Endothelial cell of umbilical vein (primary cell): ENCODE measurements around the gene KRT71. TPM values are rescaled to one million over a fixed set of nuclear protein-coding genes. Genes with fewer than 3 reads are reported as not detected.
A peak's percentile ranks its signal among the peaks of the same experiment; 100 is the strongest.

Experiments used
- BruUV-seq: library from RNA; stranded (reverse); fragments of 400-500 nt; replicated peaks from 2 replicates; lab custom pipeline; 2021; lab: Mats Ljungman, UMichigan
- CTCF ChIA-PET: fragments of 300-600, 350-600 bp; sonication (Branson Sonifier 250); formaldehyde crosslinking; loops from one replicate; lab custom pipeline; 2021; ENCODE audit warnings: antibody characterized with exemption, inconsistent platforms; lab: Charles Lee
- POLR2A ChIA-PET: fragments of 300-600, 350-600 bp; sonication (Branson Sonifier 250); formaldehyde crosslinking; loops from one replicate; lab custom pipeline; 2021; ENCODE audit warnings: antibody characterized with exemption, inconsistent platforms; lab: Charles Lee
- DNase-seq: peaks from one replicate; pipeline ENCODE4 v3.0.0-alpha.2; 2011; ENCODE audit warnings: low read depth, low spot score
- FAIRE-seq: peaks from 2 replicates; lab custom pipeline; 2011; peaks lifted over from hg19 to GRCh38; lab: Jason Lieb, UNC
- H2AFZ ChIP-seq: 2 replicates; pipeline ENCODE4 v1.6.0; 2012; ENCODE audit warnings: low read depth, low read length, control low read depth, inconsistent platforms
- H3K27ac ChIP-seq: 2 replicates; pipeline ENCODE4 v1.5.1; 2011; ENCODE audit warnings: low read depth, mild to moderate bottlenecking, control low read depth, low read length, moderate library complexity; ENCODE audit not compliant: insufficient read depth
- H3K27me3 ChIP-seq, 2 experiments: 2 replicates each; pipeline versions ENCODE4 v1.6.0 to v1.6.1; 2011; ENCODE audit warnings: low read length in 2 of 2, mixed read lengths in 1 of 2; ENCODE audit not compliant: control insufficient read depth in 2 of 2, insufficient read depth in 2 of 2
- H3K36me3 ChIP-seq, 2 experiments: 2 replicates in 1 of 2; 3 replicates in 1 of 2; pipeline ENCODE4 v1.5.1; 2011; ENCODE audit warnings: low read length in 2 of 2, mild to moderate bottlenecking in 1 of 2, moderate library complexity in 1 of 2; ENCODE audit not compliant: control insufficient read depth in 2 of 2, insufficient read depth in 2 of 2; ENCODE audit errors: extremely low read depth in 1 of 2
- H3K4me1 ChIP-seq: 3 replicates; pipeline ENCODE4 v1.5.1; 2011; ENCODE audit warnings: mild to moderate bottlenecking, low read length; ENCODE audit not compliant: control insufficient read depth, insufficient read depth; ENCODE audit errors: extremely low read depth
- H3K4me2 ChIP-seq: 2 replicates; pipeline ENCODE4 v1.6.1; 2011; ENCODE audit warnings: low read length, control low read depth, mixed read lengths; ENCODE audit not compliant: insufficient read depth
- H3K4me3 ChIP-seq, 3 experiments: fragments of 200-600 bp in 1 of 3; sonication (generic), shearing (Covaris generic) in 1 of 3; replicated peaks in 1 of 3; 2 replicates each; pipeline ENCODE4 v1.5.1; 2011 to 2016; ENCODE audit warnings: control low read depth in 3 of 3, low read length in 3 of 3, mild to moderate bottlenecking in 2 of 3, inconsistent platforms in 1 of 3, low read depth in 1 of 3, moderate library complexity in 1 of 3; ENCODE audit not compliant: insufficient read depth in 1 of 3
- H3K79me2 ChIP-seq: 2 replicates; pipeline ENCODE4 v1.6.0; 2012; ENCODE audit warnings: low read length, inconsistent platforms; ENCODE audit not compliant: control insufficient read depth, insufficient read depth
- H3K9ac ChIP-seq: replicated peaks from 2 replicates; pipeline ENCODE3; 2011; ENCODE audit warnings: low read length, control low read depth; ENCODE audit not compliant: insufficient read depth; ENCODE audit errors: extremely low read depth
- H3K9me1 ChIP-seq: replicated peaks from 3 replicates; pipeline ENCODE4 v1.6.0; 2011; ENCODE audit warnings: mild to moderate bottlenecking, low read length; ENCODE audit not compliant: control insufficient read depth, insufficient read depth; ENCODE audit errors: extremely low read depth
- H3K9me3 ChIP-seq: replicated peaks from 2 replicates; pipeline ENCODE4 v1.5.1; 2012; ENCODE audit warnings: low read length, inconsistent platforms; ENCODE audit not compliant: control insufficient read depth, insufficient read depth
- H4K20me1 ChIP-seq: replicated peaks from 2 replicates; pipeline ENCODE3; 2011; ENCODE audit warnings: mild to moderate bottlenecking, low read length; ENCODE audit not compliant: control insufficient read depth, insufficient read depth; ENCODE audit errors: extremely low read depth
- EZH2 ChIP-seq: IDR thresholded peaks from 2 replicates; pipeline ENCODE4 v1.6.1; 2012; ENCODE audit warnings: borderline replicate concordance, low read depth, mild to moderate bottlenecking, moderate library complexity, low read length, inconsistent platforms; ENCODE audit not compliant: severe bottlenecking
- FOS ChIP-seq: IDR thresholded peaks from 2 replicates; pipeline ENCODE4 v1.6.1; 2011; ENCODE audit warnings: mild to moderate bottlenecking, low read length, moderate library complexity, borderline replicate concordance; ENCODE audit not compliant: insufficient read depth
- GATA2 ChIP-seq: IDR thresholded peaks from 2 replicates; pipeline ENCODE4 v1.7.0; 2011; ENCODE audit warnings: low read depth, mild to moderate bottlenecking, moderate library complexity, mixed read lengths, low read length; ENCODE audit not compliant: insufficient read length, insufficient read depth
- JUN ChIP-seq: IDR thresholded peaks from 2 replicates; pipeline ENCODE4 v1.6.1; 2011; ENCODE audit warnings: borderline replicate concordance, low read depth; ENCODE audit not compliant: insufficient read length, insufficient read depth
- MYC ChIP-seq: IDR thresholded peaks from one replicate; pipeline ENCODE4 v1.6.1; 2011; ENCODE audit warnings: mild to moderate bottlenecking, low read depth, low read length
- POLR2A ChIP-seq: IDR thresholded peaks from 2 replicates; pipeline ENCODE4 v1.6.1; 2012; ENCODE audit warnings: low read depth, mild to moderate bottlenecking, control low read depth, low read length
- POLR2AphosphoS5 ChIP-seq: IDR thresholded peaks from 2 replicates; pipeline ENCODE4 v1.6.1; 2012; ENCODE audit warnings: low read depth, mild to moderate bottlenecking, control low read depth, low read length, moderate library complexity; ENCODE audit not compliant: insufficient read depth
- dilution Hi-C: fragments of 300-500 bp; cut with MboI; formaldehyde crosslinking; loops from one replicate; pipeline ENCODE4 v1.15.0; 2019; ENCODE audit warnings: low sequenced_read_pairs; ENCODE audit not compliant: extremely low pct_ligation_motif_present
- intact Hi-C: fragments of 100-400 bp; cut with micrococcal nuclease; formaldehyde crosslinking; loops from one replicate; pipeline ENCODE4 v1.10.0; 2022
- polyA plus RNA-seq, 4 experiments: library from polyadenylated mRNA; depleted of rRNA in 3 of 4; stranded (reverse) in 3 of 4; unstranded in 1 of 4; fragments of >200 nt; gene quantifications; 2 replicates each; pipeline versions ENCODE4 v1.2.1 to v1.2.3, GENCODE V29; 2011 to 2012; ENCODE audit warnings: missing spikeins in 1 of 4
- total RNA-seq: library from RNA; stranded (reverse); gene quantifications from 2 replicates; pipeline ENCODE4 v1.2.3, GENCODE V29; 2021
- TF ChIP-seq, protein P1 (sequence below), 2 donors: IDR thresholded peaks; 1 replicate in 1 of 2; 2 replicates in 1 of 2; pipeline ENCODE4 v1.5.1; 2011; ENCODE audit warnings: low read length in 2 of 2, mild to moderate bottlenecking in 2 of 2, moderate library complexity in 2 of 2, control low read depth in 1 of 2, inconsistent platforms in 1 of 2, low read depth in 1 of 2; ENCODE audit not compliant: insufficient read depth in 1 of 2; ENCODE audit errors: extremely low read depth in 1 of 2
- TF ChIP-seq, protein P2 (sequence below): IDR thresholded peaks from 2 replicates; pipeline ENCODE4 v1.6.1; 2011; ENCODE audit not compliant: insufficient read depth, insufficient read length

KRT71 gene
- total and polyA plus RNA-seq, 2 donors (not counting 3 experiments of a cell fraction or from before 2014, with no cell fraction given) = not detected

DNA sequence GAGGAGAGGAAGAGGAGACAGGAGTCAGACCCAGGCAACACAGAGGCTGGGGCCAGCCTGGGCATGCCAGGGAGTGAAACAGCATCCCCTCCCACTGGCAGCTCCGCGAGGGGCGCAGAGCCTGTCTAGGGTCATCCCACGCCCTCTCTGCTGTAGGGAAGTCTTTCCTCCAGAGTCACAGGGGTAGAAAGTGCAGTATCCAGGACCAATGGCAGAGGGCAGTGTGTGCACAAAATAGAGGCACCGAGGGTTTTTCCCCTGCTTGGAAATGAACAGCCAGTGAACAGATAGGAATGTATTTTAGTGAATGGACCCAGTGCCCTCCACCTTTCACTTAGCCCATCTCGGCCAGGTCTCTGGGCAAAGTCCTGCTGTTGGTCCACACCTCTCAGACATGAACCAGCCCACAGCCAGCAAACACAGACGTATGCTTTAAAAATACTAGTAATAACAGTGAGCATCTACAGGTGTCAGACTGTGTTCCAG, 30.1 kb upstream of the KRT71 start:
- ChIA-PET POLR2A (no interaction called here), CTCF (interaction anchor here (1.0 to 12.3 kb wide), 7 partner anchors 12 to 428 kb away, joined by 3 to 135 read pairs (median 6); no protein-coding TSS in a partner anchor)
- intact Hi-C loops = loop anchor here (1.0 kb wide), 4 partner anchors 282 to 398 kb away; no protein-coding TSS in a partner anchor
- dilution Hi-C loops = no loop called here
- Histone ChIP-seq H4K20me1 (no peaks in the 10 kb centered on the region), H3K4me3 (no peak overlapping the region), H3K79me2 (no peaks in the 10 kb centered on the region), H3K9ac (no peak overlapping the region), H3K27me3 (peaks cover 2% of the 10 kb centered on the region in 2 experiments), H3K9me3 (no peaks in the 10 kb centered on the region), H3K4me1 (no peaks in the 10 kb centered on the region), H3K4me2 (no peak overlapping the region), H3K27ac (no peak overlapping the region), H3K36me3 (no peaks in the 10 kb centered on the region), H3K9me1 (no peaks in the 10 kb centered on the region), H2AFZ (no peak overlapping the region)
- TF ChIP-seq, protein P1, sequence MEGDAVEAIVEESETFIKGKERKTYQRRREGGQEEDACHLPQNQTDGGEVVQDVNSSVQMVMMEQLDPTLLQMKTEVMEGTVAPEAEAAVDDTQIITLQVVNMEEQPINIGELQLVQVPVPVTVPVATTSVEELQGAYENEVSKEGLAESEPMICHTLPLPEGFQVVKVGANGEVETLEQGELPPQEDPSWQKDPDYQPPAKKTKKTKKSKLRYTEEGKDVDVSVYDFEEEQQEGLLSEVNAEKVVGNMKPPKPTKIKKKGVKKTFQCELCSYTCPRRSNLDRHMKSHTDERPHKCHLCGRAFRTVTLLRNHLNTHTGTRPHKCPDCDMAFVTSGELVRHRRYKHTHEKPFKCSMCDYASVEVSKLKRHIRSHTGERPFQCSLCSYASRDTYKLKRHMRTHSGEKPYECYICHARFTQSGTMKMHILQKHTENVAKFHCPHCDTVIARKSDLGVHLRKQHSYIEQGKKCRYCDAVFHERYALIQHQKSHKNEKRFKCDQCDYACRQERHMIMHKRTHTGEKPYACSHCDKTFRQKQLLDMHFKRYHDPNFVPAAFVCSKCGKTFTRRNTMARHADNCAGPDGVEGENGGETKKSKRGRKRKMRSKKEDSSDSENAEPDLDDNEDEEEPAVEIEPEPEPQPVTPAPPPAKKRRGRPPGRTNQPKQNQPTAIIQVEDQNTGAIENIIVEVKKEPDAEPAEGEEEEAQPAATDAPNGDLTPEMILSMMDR (IDR thresholded peaks at IDR 0.05; ENCODE audit: extremely low read depth in 1 of 2, insufficient read depth in 1 of 2, low read depth in 1 of 2, low read length in 2 of 2) = peak; percentile 49 to 66
- no peak for TF ChIP-seq POLR2AphosphoS5
- FAIRE-seq (peak; percentile 71), DNase-seq (peak; percentile 53)
- no TSS peak for BruUV-seq

DNA sequence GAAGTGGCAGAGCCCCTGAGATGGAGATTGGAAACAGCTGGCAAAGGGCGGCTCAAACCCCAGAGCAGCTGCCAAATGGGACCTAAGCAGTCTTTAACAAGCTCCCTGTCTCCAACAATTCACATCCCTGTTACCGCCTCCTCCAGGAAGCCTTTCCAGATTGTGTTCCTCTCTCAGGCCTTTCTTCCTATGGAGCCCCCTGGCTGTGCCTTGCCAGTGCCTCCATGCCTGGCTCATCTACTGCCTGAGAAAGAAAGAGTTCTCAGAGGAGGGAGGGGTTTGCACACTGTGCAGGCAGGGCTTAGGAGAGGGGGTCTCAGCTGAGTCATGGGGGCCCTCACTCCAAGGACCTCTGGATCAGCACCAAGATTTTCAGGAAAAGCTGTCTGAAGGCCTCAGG, 29.5 kb upstream of the KRT71 start:
- Histone ChIP-seq H3K27me3 (peaks cover 2% of the 10 kb centered on the region in 2 experiments), H3K27ac (no peak overlapping the region), H3K9me1 (no peaks in the 10 kb centered on the region), H3K9ac (no peak overlapping the region), H3K79me2 (no peaks in the 10 kb centered on the region), H3K4me3 (no peak overlapping the region), H4K20me1 (no peaks in the 10 kb centered on the region), H3K4me1 (no peaks in the 10 kb centered on the region), H2AFZ (no peak overlapping the region), H3K36me3 (no peaks in the 10 kb centered on the region), H3K4me2 (no peak overlapping the region), H3K9me3 (no peaks in the 10 kb centered on the region)
- no peak for FAIRE-seq
- ChIA-PET CTCF (interaction anchor here (1.0 to 12.3 kb wide), 4 partner anchors 283 to 398 kb away, joined by 3 to 135 read pairs (median 83); no protein-coding TSS in a partner anchor), POLR2A (no interaction called here)
- intact Hi-C loops = no loop called here
- dilution Hi-C loops = no loop called here
- TF ChIP-seq, protein P2, sequence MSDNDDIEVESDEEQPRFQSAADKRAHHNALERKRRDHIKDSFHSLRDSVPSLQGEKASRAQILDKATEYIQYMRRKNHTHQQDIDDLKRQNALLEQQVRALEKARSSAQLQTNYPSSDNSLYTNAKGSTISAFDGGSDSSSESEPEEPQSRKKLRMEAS = no peak
- TF ChIP-seq EZH2 (no peak), FOS (no peak), POLR2A (no peak), GATA2 (no peak), POLR2AphosphoS5 (no peak), JUN (no peak), MYC (no peak)
- TF ChIP-seq, protein P1 (IDR thresholded peaks at IDR 0.05; ENCODE audit: extremely low read depth in 1 of 2, insufficient read depth in 1 of 2, low read depth in 1 of 2, low read length in 2 of 2) = no peak
- DNase-seq = no peak
- BruUV-seq = no TSS peak
